HG03342 (cell line): ENCODE data around the gene YTHDF1.
"Not testable (repeated sequence)": the region's sequence is repeated elsewhere in the genome, so short reads cannot be mapped to it uniquely, and the experiment has no call there.

Experiments
- ATAC-seq: cut with Tn5 transposase; IDR thresholded peaks from one replicate; pipeline ENCODE4 v1.9.1; 2021; ENCODE audit warnings: mild to moderate bottlenecking, moderate library complexity; ENCODE audit not compliant: unreplicated experiment

YTHDF1 gene

GRCh38 chr20:63228806-63229205 is 12.9 kb upstream of the YTHDF1 start:
- no peak for ATAC-seq

GRCh38 chr20:63227260-63227659 is 11.3 kb upstream of the YTHDF1 start:
- ATAC-seq: no peak

- ATAC-seq: no peak
Measured at GRCh38 chr20:63226042-63226943, 10.4 kb upstream of the YTHDF1 start.

GRCh38 chr20:63225082-63225454 is 9.1 kb upstream of the YTHDF1 start:
- ATAC-seq: no peak

- ATAC-seq: no peak
Measured at GRCh38 chr20:63224412-63225081, 8.6 kb upstream of the YTHDF1 start.

- ATAC-seq: no peak
Measured at GRCh38 chr20:63223826-63224207, 7.9 kb upstream of the YTHDF1 start.

- no peak for ATAC-seq
Measured at GRCh38 chr20:63223121-63223825, 7.3 kb upstream of the YTHDF1 start.

- ATAC-seq: no peak
Measured at GRCh38 chr20:63222541-63222940, 6.6 kb upstream of the YTHDF1 start.

- ATAC-seq: not testable (repeated sequence)
Measured at GRCh38 chr20:63221400-63222053, 5.6 kb upstream of the YTHDF1 start.

GRCh38 chr20:63220696-63221399 is 4.9 kb upstream of the YTHDF1 start:
- no peak for ATAC-seq

- ATAC-seq: no peak
Measured at GRCh38 chr20:63219866-63220521, 4.1 kb upstream of the YTHDF1 start.

GRCh38 chr20:63219447-63219821 is 3.5 kb upstream of the YTHDF1 start:
- no peak for ATAC-seq

GRCh38 chr20:63218701-63219446 is 2.9 kb upstream of the YTHDF1 start:
- ATAC-seq: no peak

- no peak for ATAC-seq
Measured at GRCh38 chr20:63217706-63218105, 1.8 kb upstream of the YTHDF1 start.

GRCh38 chr20:63216849-63217471 is 1.0 kb upstream of the YTHDF1 start:
- no peak for ATAC-seq

- ATAC-seq: peak; percentile 19
Measured at GRCh38 chr20:63215101-63216040, 560 bp downstream of the YTHDF1 start.

GRCh38 chr20:63214514-63214913 is 1.4 kb downstream of the YTHDF1 start:
- no peak for ATAC-seq

- ATAC-seq: no peak
Measured at GRCh38 chr20:63212792-63213191, 3.1 kb downstream of the YTHDF1 start.
